Panc1 (cell line): Measurements from ENCODE around the gene OTUB1. TPM values are rescaled to one million over a fixed set of nuclear protein-coding genes. Genes with fewer than 3 reads are reported as not detected.
"Not testable (repeated sequence)": the region's sequence is repeated elsewhere in the genome, so short reads cannot be mapped to it uniquely, and the experiment has no call there.

ENCODE experiments used
- ATAC-seq: fragments of 200-7000 bp; cut with Tn5 transposase; 2 replicates; pipeline ENCODE4 v1.9.1; 2020; ENCODE audit warnings: mild to moderate bottlenecking, moderate library complexity
- BruUV-seq: library from RNA; stranded (reverse); fragments of 400-500 nt; replicated peaks from 2 replicates; lab custom pipeline; 2021; lab: Mats Ljungman, UMichigan
- CTCF ChIA-PET: fragments of 300-600 bp; sonication (Branson Sonifier 250); formaldehyde crosslinking; loops from one replicate; lab custom pipeline; 2022; ENCODE audit warnings: antibody characterized with exemption; lab: Charles Lee
- POLR2A ChIA-PET: fragments of 300-600 bp; sonication (Branson Sonifier 250); formaldehyde crosslinking; loops from one replicate; lab custom pipeline; 2022; ENCODE audit warnings: antibody characterized with exemption; lab: Charles Lee
- DNase-seq: peaks from one replicate; pipeline ENCODE4 v3.0.0-alpha.2; 2010; ENCODE audit warnings: low read depth, low spot score
- H3K27ac ChIP-seq: 2 replicates; pipeline ENCODE4 v1.5.1; 2011; ENCODE audit warnings: mild to moderate bottlenecking, low read length, inconsistent platforms
- H3K27me3 ChIP-seq: fragments of 200-500 bp; sonication (Bioruptor generic); 2 replicates; pipeline ENCODE4 v1.6.0; 2014; ENCODE audit warnings: low read length, inconsistent platforms; ENCODE audit not compliant: control insufficient read depth, insufficient read depth
- H3K36me3 ChIP-seq: fragments of 200-500 bp; sonication (Bioruptor generic); 2 replicates; pipeline ENCODE4 v1.5.1; 2014; ENCODE audit warnings: inconsistent platforms, mild to moderate bottlenecking, low read length, moderate library complexity; ENCODE audit not compliant: control insufficient read depth, insufficient read depth
- H3K4me1 ChIP-seq: 2 replicates; pipeline ENCODE4 v1.5.1; 2011; ENCODE audit warnings: inconsistent platforms, mild to moderate bottlenecking, low read length, moderate library complexity; ENCODE audit not compliant: control insufficient read depth, insufficient read depth
- H3K4me3 ChIP-seq, 2 experiments: 2 replicates each; pipeline ENCODE4 v1.5.1; 2011 to 2012; ENCODE audit warnings: low read depth in 2 of 2, low read length in 2 of 2, mild to moderate bottlenecking in 2 of 2, inconsistent platforms in 1 of 2, moderate library complexity in 1 of 2
- H3K9me3 ChIP-seq: fragments of 200-500 bp; sonication (Bioruptor generic); 2 replicates; pipeline ENCODE4 v1.5.1; 2014; ENCODE audit warnings: low read depth, mild to moderate bottlenecking, inconsistent platforms, low read length, moderate library complexity; ENCODE audit not compliant: control insufficient read depth, insufficient read depth
- POLR2AphosphoS5 ChIP-seq: IDR thresholded peaks from 2 replicates; pipeline ENCODE4 v1.6.1; 2012; ENCODE audit warnings: mild to moderate bottlenecking, low read depth, low read length, moderate library complexity
- REST ChIP-seq, 2 experiments: IDR thresholded peaks; 2 replicates each; pipeline ENCODE4 v1.6.1; 2011 to 2012; ENCODE audit warnings: low read depth in 2 of 2, control low read depth in 1 of 2, low read length in 1 of 2, mild to moderate bottlenecking in 1 of 2, moderate library complexity in 1 of 2; ENCODE audit not compliant: insufficient read depth in 1 of 2
- SIN3A ChIP-seq: IDR thresholded peaks from 2 replicates; pipeline ENCODE4 v1.6.1; 2012; ENCODE audit warnings: low read depth, mild to moderate bottlenecking, low read length, moderate library complexity, borderline replicate concordance; ENCODE audit not compliant: insufficient read depth
- TCF7L2 ChIP-seq: IDR thresholded peaks from 2 replicates; pipeline ENCODE4 v1.6.1; 2011; ENCODE audit warnings: mild to moderate bottlenecking, low read depth, low read length, inconsistent platforms
- in situ Hi-C: cut with HindIII; loops from 2 replicates; pipeline ENCODE4 v1.10.0; 2016; ENCODE audit warnings: low sequenced_read_pairs, low pct_unique_long_range_greater_than_20kb
- intact Hi-C: fragments of 100-400 bp; cut with micrococcal nuclease; formaldehyde crosslinking; loops from one replicate; pipeline ENCODE4 v1.10.0; 2022; ENCODE audit not compliant: unreplicated experiment
- total RNA-seq: library from RNA; stranded (reverse); gene quantifications from one replicate; pipeline ENCODE4 v1.2.1, GENCODE V29; 2021; ENCODE audit not compliant: unreplicated experiment
- TF ChIP-seq, protein P1 (sequence below): fragments of 450-650 bp; IDR thresholded peaks from 2 replicates; pipeline ENCODE4 v1.5.1; 2017; ENCODE audit warnings: mild to moderate bottlenecking

Gene OTUB1
- total RNA-seq, 1 experiment from 2014 or later, result 118 TPM

DNA sequence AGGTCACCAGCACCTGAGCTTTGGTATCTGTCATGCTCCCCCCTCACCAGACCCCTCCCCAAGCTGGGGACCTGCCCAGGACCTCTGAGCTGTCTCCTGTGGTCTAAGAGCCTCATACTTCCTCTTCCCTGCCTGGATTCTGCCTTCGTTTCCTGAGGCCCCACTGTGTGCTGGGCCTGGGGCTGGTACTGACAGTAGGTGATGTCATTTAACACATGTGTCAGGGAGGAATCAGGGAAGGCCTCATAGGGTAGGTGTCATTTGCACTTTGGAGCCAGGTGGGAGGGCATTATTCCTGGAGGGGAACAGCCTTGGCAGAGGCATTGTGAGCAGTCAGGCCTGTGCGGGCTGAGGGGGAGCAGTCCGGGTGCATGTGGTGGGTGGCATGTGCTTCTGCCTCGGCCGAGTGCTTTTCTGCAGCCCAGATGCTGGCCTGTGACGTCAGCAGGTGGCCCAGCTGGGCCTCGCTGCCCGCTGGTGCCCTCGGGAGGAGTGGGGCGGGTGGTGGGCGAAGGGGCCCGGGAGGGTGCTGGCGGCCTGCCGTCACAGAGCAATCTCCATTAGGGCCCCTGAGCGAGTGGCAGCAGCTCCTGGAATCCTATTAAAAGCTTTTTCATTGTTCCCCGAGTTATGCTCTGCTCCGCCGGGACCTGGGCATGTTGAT lies 58.6 kb downstream of the OTUB1 start:
- Histone ChIP-seq H3K27me3 (no peaks in the 10 kb centered on the region), H3K4me3 (no peak overlapping the region), H3K27ac (no peak overlapping the region), H3K36me3 (no peaks in the 10 kb centered on the region), H3K4me1 (no peaks in the 10 kb centered on the region), H3K9me3 (no peaks in the 10 kb centered on the region)
- no peak for TF ChIP-seq TCF7L2
- TF ChIP-seq POLR2AphosphoS5, result no peak
- TF ChIP-seq SIN3A, result no peak
- no peak for TF ChIP-seq REST (IDR thresholded peaks at IDR 0.05; ENCODE audit: insufficient read depth in 1 of 2, low read depth in 2 of 2, low read length in 1 of 2)
- TF ChIP-seq, protein P1, sequence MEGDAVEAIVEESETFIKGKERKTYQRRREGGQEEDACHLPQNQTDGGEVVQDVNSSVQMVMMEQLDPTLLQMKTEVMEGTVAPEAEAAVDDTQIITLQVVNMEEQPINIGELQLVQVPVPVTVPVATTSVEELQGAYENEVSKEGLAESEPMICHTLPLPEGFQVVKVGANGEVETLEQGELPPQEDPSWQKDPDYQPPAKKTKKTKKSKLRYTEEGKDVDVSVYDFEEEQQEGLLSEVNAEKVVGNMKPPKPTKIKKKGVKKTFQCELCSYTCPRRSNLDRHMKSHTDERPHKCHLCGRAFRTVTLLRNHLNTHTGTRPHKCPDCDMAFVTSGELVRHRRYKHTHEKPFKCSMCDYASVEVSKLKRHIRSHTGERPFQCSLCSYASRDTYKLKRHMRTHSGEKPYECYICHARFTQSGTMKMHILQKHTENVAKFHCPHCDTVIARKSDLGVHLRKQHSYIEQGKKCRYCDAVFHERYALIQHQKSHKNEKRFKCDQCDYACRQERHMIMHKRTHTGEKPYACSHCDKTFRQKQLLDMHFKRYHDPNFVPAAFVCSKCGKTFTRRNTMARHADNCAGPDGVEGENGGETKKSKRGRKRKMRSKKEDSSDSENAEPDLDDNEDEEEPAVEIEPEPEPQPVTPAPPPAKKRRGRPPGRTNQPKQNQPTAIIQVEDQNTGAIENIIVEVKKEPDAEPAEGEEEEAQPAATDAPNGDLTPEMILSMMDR, result no peak
- BruUV-seq, result no TSS peak
- in situ Hi-C loops, result no loop called here
- ChIA-PET CTCF (no interaction called here), POLR2A (interaction anchor here (0.6 kb wide), 1 partner anchor 84 kb away, joined by 3 read pairs; no protein-coding TSS in a partner anchor)
- DNase-seq, result no peak
- intact Hi-C loops, result no loop called here
- ATAC-seq, result no peak

DNA sequence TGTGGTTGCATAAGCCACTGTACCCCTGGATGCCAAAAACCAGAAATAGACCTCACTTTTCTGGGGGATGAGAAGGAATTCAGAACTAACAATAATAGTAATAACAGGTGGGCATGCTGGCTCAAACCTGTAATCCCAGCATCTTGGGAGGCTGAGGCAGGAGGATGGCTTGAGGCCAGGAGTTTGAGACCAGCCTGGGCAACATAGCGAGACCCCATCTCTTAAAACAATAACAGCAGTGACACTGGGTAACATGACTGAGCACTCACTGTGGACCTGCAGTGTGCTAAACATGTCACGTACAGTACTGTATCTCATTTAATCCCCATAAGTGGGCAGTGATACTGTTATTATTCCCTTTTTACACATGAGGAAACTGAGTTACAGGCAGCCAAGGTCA lies 59.5 kb downstream of the OTUB1 start:
- Histone ChIP-seq H3K4me1 (no peaks in the 10 kb centered on the region), H3K9me3 (no peaks in the 10 kb centered on the region), H3K27me3 (no peaks in the 10 kb centered on the region), H3K4me3 (no peak overlapping the region), H3K36me3 (no peaks in the 10 kb centered on the region), H3K27ac (no peak overlapping the region)
- POLR2A ChIA-PET, result no interaction called here
- CTCF ChIA-PET, result no interaction called here
- TF ChIP-seq REST (IDR thresholded peaks at IDR 0.05; ENCODE audit: insufficient read depth in 1 of 2, low read depth in 2 of 2, low read length in 1 of 2), result no peak
- TF ChIP-seq, protein P1, result no peak
- TF ChIP-seq TCF7L2, result no peak
- no peak for TF ChIP-seq POLR2AphosphoS5
- no peak for TF ChIP-seq SIN3A
- BruUV-seq, result no TSS peak
- intact Hi-C loops, result no loop called here
- ATAC-seq (no peak), DNase-seq (no peak)
- in situ Hi-C loops, result no loop called here

DNA sequence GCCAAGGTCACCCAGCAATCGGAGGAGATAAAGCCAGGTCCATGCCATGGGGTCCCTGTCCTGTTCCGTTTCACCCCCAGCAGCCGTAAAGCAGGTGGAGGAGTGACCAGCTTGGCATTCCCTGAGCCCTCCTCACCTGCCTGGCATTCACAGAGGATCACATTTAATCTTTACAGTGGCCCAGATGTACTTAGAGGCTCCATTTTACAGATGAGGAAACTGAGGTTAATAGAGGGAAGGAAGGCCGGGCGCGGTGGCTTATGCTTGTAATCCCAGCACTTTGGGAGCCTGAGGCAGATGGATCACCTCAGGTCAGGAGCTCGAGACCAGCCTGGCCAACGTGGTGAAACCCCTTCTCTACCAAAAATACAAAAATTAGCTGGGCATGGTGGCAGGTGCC lies 61.1 kb downstream of the OTUB1 start:
- DNase-seq, H3K4me1 ChIP-seq, H3K36me3 ChIP-seq, H3K27ac ChIP-seq, POLR2A ChIA-PET, intact Hi-C loops, ATAC-seq, H3K27me3 ChIP-seq, BruUV-seq, in situ Hi-C loops, H3K9me3 ChIP-seq, CTCF ChIA-PET, H3K4me3 ChIP-seq: not testable (repeated sequence)
